DMS 273 (cell line): Measurements from ENCODE around the gene TLCD5.

Experiments
- DNase-seq: peaks from one replicate; lab custom pipeline; 2025; ENCODE audit not compliant: unreplicated experiment; lab: John Stamatoyannopoulos, UW

TLCD5 gene

GRCh38 chr11:120336641-120337354, 11.7 kb downstream of the TLCD5 start:
- peak; percentile 76 for DNase-seq

- peak; percentile 61 for DNase-seq
These were observed 12.4 kb downstream of the TLCD5 start for GRCh38 chr11:120337355-120338106.

DNA sequence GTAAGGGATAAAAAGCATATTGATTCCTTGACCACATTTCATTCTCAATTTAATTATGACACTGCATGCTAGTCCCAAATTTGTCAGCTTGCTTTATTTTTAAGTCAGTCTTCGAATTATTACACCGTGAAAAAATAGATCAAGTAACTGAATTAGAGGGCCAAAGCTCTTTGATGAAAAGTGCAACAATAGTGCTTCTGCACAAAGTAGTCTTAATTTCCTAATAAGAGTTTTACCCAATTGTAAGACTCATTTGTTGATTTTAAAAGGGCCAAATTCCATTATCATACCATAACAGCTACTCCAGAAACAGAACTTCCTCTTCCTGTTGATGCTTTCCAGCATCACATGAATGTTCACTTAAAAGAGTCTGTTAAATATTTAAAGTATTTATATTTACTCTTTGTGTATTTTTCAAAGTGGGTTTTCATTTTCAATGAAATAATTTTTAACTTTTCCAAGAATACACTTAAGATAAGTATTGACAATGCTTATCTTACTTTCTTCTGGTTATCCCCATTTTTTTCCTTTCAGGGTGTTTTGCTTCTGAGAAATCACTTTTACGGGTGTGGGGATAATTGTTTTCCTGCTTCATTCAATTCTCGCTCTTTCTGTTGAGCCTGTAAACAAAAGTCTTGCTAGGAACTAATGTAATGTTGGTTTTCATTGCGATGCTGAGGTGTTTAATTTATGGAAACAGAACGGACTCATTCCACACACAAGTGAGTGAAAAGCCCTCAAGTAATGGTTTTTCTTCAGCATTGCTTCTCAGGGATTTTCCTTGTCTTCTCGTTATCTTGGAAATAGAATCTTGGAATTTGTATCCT, 13.2 kb downstream of the TLCD5 start:
- DNase-seq: no peak

DNA sequence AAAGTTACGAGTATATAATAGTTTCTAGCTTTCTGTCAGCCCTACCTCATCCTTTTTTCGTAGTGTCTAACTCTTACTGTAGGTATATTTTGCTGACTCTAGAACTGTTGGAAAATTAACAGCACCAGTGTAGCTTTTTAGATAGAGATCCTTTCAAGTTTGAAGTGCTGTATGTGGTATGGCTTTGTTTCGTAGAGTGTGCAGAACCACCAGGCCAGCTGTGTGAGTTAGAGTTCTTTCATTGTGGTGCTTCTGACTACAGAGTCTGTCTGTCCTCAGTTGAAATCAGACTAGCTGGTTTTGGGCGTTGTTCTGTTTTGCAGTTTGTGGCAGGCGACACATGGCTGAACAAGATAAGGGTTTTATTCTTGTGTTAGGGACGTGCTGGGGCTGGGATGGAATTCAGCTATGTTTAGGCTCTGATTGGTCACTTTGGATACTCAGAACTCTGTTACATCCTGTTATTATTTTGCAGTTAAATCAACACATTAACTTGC, 14.3 kb downstream of the TLCD5 start:
- peak; percentile 27 for DNase-seq

DNA sequence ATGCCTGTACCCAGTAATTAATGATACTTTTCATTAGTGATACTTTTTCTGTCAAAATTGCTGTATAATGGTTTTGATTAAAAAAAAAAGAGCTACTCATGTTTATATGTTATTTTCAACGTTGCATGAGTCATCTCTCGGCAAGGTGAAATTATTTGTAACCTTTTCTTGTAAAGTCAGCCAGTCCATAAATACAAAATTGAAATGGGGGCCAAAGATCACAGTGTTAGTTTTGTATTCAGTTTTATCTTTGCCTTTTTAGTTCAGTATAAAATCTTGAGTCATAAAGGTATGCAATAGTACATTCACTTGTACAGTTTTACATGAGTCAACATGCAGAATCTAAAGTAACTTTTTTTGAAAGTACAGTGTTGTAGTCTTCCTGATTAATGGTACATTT, 15.4 kb downstream of the TLCD5 start:
- DNase-seq: no peak

DNA sequence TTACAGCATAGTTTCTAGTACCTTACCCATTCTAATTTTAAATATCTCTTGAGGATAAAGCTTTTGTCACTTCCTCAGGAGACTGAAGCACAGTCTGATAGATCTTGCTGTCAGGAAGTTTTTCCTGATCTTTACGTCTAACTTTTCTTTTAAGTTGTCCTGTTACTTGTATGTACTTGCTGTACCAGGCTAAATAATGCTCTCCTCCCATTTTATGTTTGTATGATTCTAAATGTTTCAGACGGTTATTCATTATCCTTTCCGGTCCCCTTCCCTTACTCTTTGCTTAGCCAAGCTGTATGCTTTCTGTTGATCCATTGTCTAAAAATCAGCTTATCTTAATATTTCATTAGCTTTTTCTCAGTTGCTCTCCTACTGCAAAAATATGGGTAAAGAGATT, 17.1 kb downstream of the TLCD5 start:
- no peak for DNase-seq

DNA sequence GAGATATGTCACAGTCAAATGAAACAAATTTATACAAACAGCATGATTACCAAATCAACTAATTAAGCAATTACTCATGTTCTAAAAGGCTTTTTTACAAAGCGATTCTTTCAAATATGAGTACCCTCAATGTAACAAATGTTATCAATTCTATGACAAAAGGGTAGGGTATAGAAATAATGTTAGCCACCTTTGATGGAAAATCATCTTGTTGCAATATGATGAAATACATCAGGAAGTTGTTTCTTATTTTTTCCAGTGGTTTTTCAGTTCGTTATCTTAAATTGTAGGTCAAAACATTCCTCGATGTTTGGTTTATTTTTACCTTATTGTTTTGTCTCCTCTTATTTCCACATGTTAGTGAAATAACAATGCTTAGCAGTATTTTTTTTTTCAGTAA, 17.6 kb downstream of the TLCD5 start:
- DNase-seq: no peak

DNA sequence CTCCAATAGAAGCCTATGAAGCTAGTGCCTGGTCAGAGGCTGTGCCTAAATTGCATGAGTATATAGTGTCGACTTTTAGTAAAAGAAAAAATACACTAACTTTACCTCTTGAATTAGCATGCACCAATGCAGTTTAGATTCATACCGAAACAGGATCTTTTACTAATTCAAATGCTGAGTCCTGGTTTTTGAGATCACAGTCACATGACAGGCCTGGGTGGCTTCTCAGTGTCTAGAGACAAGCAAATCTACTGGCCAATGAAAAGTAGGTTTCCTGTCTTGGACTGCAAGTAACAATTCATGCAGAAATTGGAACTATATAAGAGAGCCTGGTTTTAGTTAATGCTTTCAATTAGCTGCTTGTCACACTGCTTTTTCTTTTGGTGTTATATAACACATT, 18.3 kb downstream of the TLCD5 start:
- DNase-seq: no peak

- no peak for DNase-seq
These were observed 19.4 kb downstream of the TLCD5 start for GRCh38 chr11:120344302-120345004.

DNA sequence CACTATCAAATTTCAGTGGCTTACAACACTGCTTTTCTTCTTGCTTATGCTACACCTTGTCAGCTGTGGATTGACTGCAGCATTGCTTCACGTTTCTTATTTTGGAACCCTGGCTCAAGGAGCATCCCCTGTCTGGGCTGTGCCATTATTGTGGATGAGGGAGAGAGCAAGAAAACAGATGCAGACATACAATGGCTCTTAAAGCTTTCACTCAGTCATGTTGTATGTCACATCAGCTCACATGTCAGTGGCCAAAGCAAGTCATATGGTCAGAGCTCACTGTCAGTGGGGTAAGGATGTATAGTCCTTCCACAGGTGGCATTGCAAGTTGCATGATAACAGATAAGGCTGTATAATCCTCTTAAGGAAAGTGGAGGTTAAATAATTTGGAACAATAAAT, 21.1 kb downstream of the TLCD5 start:
- peak; percentile 24 for DNase-seq

- no peak for DNase-seq
These were observed 25.5 kb downstream of the TLCD5 start for GRCh38 chr11:120350637-120351036.

DNA sequence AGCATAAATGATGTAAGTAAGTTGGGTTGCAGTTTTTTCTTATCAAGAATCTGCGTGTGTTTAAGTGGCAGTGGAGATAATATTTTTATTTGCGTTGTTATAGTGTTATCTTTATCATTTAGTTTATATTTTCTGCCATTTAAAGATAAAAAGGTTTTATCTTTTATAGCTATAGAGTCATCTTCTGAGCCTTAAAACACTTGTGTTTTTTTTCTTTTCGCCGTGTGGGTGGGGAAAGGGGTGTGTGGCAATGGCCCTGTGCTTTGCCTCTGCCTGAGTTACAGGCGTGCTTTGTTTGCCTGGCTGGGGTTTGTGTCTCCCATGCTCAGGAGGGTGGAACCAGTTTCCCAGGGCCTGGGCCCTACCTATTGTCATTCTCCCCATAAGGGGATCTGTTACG, 27.3 kb downstream of the TLCD5 start:
- DNase-seq: no peak

GRCh38 chr11:120354068-120354467, 29.0 kb downstream of the TLCD5 start:
- no peak for DNase-seq

GRCh38 chr11:120354779-120355178, 29.7 kb downstream of the TLCD5 start:
- no peak for DNase-seq

GRCh38 chr11:120357620-120358019, 32.5 kb downstream of the TLCD5 start:
- DNase-seq: no peak

DNA sequence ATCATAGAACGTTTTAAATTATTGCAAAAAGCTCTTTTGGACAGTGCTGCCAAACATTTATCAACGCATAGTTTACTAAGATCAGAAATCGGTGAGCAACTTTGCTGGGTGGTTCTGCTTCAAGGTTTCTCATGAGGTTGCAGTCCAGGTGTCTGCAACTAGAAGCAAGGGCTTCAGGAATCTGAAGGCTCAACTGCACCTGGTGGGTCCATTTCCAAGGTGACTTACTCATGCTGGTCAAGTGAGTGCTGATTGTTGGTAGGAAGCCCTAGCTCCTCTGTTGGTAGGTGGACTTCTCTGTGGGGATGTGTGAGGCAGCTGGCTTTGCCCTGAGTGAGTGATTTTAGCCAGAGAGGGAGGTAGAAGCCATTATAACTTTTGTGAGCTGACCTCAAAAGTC, 33.6 kb downstream of the TLCD5 start:
- no peak for DNase-seq

GRCh38 chr11:120363436-120363835, 38.3 kb downstream of the TLCD5 start:
- DNase-seq: no peak

DNA sequence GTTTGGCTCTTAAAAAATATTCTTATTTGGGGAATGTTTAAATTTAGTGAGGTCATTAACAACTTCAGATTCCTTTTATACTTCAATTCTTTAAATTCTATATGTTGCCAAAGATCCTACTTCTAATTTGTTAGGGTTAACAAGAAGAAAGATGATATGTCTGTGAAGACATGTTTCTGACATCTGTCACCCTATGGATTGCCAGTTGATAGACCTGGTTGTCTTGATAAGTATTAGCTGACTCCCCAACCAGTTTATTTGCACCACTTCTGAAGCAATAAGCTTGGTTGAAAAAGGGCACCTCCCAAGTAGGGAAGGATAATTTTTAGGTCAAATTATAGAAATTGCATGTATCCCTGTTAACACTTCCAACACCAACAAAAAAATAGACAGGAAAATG, 40.4 kb downstream of the TLCD5 start:
- no peak for DNase-seq

DNA sequence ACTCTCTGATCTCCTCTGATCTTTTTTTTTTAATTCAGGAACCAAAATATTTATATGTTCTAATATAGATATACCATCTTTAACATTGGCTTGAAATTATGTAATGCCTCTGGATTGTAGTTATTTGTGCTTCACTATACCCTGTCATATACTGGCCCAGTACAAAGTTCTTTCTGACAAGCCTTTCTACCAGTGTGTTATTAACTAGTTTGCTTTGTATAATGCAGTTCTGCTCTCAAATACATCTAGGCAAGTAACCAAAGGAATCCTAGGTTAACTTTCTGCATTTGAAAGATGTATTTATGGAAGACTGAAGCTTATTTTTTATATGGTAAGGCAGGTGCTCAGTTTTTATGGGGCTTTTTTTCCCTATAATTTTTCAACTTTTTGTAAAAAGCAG, 47.2 kb downstream of the TLCD5 start:
- DNase-seq: no peak

GRCh38 chr11:120375076-120375475, 50.0 kb downstream of the TLCD5 start:
- no peak for DNase-seq
